HG03280 (cell line): Measurements from ENCODE around the gene MRPL50.

Experiments used
- ATAC-seq: cut with Tn5 transposase; IDR thresholded peaks from one replicate; pipeline ENCODE4 v1.9.1; 2021; ENCODE audit warnings: mild to moderate bottlenecking, moderate library complexity; ENCODE audit not compliant: unreplicated experiment

Gene MRPL50

GRCh38 chr9:101342595-101342994 is 55.8 kb downstream of the MRPL50 start:
- ATAC-seq = no peak

GRCh38 chr9:101341958-101342357 is 56.5 kb downstream of the MRPL50 start:
- no peak for ATAC-seq
